HG03521 (cell line): ENCODE measurements around the gene BCAS1.

Source experiments
- ATAC-seq: cut with Tn5 transposase; IDR thresholded peaks from one replicate; pipeline ENCODE4 v1.9.1; 2021; ENCODE audit warnings: mild to moderate bottlenecking, moderate library complexity; ENCODE audit not compliant: unreplicated experiment

The BCAS1 gene

GRCh38 chr20:53915446-53916172 is 154.8 kb downstream of the BCAS1 start:
- no peak for ATAC-seq

- ATAC-seq, result no peak
Observed at GRCh38 chr20:53914781-53915445, 155.5 kb downstream of the BCAS1 start.

GRCh38 chr20:53914091-53914780 is 156.2 kb downstream of the BCAS1 start:
- no peak for ATAC-seq

DNA sequence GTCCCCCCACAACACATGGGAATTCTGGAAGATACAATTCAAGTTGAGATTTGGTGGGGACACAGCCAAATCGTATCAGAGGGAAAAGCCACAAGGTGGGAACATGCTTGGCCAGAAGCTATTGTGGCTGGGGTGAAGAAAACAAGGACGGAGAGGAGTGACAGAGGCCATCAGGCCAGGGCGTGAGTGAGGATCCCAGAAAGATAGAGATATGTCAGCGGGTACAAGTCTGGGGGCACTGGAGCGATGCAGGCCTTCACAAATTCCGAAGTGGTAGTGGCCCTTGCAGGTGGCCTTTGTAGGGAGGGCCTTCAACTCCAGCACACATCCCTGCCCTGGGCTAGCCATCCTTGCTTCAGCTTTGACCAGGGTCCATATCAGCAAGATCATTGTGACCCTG is 159.1 kb downstream of the BCAS1 start:
- ATAC-seq, result no peak

- ATAC-seq, result no peak
Observed at GRCh38 chr20:53910351-53911002, 159.9 kb downstream of the BCAS1 start.

- no peak for ATAC-seq
Observed at GRCh38 chr20:53907968-53908751, 162.2 kb downstream of the BCAS1 start.

GRCh38 chr20:53905820-53906191 is 164.6 kb downstream of the BCAS1 start:
- ATAC-seq, result no peak

DNA sequence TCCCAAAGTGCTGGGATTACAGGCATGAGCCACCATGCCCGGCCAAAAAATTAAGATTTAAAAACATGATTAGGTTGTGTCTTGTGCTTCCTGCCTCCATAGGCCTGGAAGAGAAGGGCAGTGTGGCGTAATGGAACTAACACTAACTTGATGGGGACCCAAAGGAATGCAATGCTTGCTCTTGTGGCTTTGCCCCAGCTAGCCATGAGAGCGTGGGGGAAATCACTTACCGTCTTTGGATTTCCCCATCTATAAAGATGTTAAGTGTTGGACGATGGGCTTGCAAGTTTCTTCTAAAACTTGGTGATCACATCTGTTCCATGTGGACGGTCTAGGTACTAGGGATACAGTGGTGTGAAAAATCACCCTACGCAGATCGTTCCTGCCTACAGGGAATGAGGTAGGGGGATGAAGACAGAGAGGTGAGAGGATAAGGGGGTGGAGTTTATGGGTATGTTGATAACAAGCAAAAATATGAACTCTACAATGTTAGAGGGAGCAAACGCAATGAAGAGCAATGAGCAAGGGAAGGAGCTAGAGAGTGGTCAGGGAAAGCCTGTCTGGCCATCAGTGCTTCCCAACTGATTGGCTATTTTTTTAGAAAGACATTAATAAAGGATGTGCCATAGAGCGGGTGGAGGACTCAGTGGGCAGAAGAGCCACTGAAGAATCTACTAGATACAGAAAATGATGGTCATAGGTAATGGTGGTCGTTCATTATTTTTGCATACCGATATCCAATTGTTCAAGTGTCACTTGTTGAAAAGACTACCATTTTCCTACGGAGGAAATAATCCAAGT is 165.2 kb downstream of the BCAS1 start:
- ATAC-seq, result no peak

- no peak for ATAC-seq
Observed at GRCh38 chr20:53904261-53904660, 166.1 kb downstream of the BCAS1 start.

- no peak for ATAC-seq
Observed at GRCh38 chr20:53903652-53903987, 166.8 kb downstream of the BCAS1 start.

- no peak for ATAC-seq
Observed at GRCh38 chr20:53902968-53903651, 167.3 kb downstream of the BCAS1 start.

DNA sequence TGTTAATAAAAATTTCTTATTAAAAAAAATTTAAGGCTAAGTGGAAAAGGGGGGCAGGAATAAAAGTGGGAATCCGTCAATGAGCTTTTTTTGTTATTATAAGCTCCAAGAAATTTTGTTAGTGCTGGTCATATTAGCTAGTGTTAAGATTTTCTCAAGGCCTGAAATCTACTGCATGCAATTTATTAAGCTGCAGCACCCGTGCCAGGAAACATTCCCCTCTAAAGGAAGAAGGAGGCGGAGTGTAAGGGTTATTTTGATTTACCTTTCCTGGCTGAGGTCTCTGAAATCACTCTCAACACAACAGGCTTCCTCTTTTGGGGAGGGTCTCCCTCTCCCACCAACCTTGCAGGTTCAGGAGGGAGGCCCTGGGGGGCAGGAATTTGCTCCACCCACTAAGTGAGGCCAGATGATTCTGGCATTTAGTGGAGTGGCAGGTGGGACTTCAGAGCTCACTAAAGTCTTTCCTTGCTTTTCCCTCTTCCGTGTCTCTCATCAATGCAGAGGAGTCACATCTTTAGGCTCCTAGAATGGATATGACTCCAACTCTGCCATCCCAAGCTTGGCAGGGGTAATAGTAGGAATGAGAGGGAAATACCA is 168.8 kb downstream of the BCAS1 start:
- no peak for ATAC-seq

- no peak for ATAC-seq
Observed at GRCh38 chr20:53901064-53901463, 169.3 kb downstream of the BCAS1 start.

DNA sequence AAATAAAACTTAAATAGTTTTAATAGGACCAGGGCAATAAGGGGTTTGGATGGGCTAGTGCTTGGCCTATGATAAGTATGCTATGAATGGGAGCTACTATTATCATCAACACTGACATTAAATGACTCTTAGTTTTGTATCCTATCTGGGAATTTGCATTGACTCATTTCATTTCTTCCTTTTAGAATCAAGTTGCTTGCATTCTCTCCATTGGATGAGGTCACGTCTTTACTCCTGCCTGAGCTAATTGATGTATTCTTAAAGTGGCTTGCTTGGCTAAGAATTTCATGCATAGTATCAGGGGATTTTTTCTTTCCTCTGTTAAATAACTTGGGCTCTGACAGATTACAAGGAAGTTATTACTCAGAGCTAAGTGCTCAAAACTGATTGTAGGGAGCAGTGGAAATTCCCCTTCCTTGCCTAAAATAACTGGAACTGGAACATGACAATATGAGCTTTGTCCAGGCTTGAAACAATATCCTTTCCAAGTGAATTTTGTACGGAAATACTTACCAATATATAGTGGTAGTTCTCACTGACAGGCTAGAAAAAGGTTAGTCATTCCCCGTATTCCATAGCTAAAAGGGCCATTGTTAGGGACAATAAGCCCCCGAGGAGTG is 169.9 kb downstream of the BCAS1 start:
- no peak for ATAC-seq

GRCh38 chr20:53899351-53900167 is 170.8 kb downstream of the BCAS1 start:
- ATAC-seq, result peak; percentile 75

DNA sequence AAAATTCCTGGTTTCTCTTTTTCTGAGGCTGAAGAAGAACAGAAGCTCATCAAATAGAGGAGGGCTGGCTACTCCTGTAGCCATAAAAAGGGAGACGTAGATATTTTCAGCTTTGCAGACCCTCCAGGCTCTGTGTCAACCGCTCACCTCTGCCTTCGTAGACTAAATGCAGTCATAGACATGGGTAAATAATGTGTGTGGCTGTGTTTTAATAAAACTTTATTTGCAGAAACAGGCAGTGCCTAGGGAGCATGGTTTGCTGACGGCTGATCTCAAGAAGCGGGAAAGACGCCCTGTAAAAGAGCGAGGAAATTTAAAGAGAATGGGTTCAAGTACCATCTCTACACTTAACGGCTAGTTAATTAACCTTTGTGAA is 171.8 kb downstream of the BCAS1 start:
- no peak for ATAC-seq

DNA sequence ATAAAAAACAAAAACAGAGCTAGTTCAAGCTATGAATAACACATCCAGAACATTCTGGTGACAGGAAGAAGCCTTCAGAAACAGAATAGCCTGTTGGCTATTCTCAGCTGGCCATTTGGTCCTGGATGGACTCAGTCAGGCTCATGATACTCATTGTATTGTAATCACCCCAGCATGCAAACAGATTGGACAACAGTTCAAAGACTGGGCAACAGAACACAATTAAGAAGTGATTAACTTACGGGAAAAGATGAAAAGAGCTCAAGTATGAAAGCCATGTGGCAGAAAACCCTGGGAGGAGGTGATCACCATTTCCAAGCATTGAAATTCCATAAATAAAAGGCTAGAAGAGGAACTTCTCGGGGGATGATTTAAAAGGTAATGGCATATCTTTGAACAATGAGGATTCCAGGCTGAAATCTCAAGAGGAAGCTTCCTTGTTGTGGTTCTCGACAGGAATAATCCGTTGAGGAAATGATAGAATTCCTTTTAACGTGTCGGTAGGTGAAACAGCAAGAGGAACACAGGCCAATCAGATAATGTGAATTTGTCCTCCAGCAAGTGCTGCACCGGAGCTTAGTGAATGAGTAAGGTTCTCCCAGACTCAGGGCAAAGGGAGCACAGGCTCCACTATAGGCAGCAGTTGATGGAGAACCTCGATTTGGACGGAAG is 172.4 kb downstream of the BCAS1 start:
- ATAC-seq, result no peak
